ENCODE results near the gene TSPYL4.
A peak's percentile ranks its signal among the peaks of the same experiment; 100 is the strongest.
"Not testable (repeated sequence)": the region's sequence is repeated elsewhere in the genome, so short reads cannot be mapped to it uniquely, and the experiment has no call there.

Gene TSPYL4

DNA sequence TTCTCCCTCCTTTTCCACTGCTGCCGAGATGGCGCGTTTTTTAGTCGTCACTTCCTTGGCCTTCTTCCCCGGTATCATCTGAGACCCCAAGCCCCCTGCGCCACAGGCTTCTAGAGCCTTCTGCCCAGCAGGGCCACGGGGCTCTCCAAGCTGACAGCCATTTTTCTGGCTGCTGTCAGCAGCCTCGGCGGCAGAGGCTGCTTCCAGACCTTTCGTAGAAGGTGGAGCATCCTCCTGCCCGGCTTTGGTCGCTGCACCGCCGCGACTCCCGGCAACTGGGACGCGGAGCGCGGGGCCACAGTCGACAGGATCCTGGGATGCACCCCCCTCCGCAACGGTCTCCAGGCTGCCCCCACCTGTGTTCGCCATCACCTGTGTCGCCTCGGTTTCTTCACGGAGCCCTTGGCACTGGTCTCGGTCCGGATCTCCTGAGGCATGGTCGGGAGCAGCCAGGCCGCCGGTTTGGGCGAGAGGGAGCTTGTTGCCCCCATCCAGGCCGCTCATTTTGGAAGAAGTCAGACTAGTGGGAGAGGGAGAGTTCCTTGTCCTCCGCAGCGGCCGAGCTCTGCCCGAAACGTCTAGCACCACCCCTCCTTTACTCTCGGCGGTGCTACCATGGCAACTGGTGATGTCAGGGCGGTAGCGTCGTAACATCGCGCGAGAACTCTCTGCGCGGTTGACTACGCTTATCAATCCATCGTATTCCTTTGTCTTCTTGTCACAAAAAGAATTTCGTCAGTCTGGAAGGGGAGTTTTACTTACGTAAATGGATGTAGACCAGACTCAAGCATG lies at the start of gene TSPYL4:
TSPYL4 (minus strand) TSS at position 571 of the 792 bp plus-strand sequence; CDS start at position 504, 67 bp downstream.
- DNase-seq (ENCODE audit: low read depth): peak; percentile 93

DNA sequence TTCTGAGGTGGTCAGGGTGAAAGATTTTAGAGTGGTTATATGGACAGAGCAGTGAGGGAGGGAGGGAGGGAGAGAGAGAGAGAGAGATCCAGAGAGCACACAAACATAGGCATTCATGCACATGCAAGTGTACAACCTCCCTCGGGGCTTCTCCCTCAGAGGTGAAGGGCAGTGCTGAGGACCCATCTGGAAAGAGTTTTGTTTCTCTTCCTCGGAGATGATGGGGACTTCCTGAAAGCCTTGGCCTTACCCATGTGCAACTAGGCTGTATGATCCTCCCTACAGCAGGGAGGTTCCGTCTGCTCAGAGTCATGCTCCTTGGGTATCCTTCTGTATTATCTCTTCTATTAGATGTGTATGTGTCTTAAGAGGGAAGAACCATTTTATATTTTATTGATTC lies 47.2 kb upstream of the TSPYL4 start:
- DNase-seq (ENCODE audit: low read depth): no peak

- no peak for DNase-seq (ENCODE audit: low read depth)
These were observed 46.7 kb upstream of the TSPYL4 start for GRCh38 chr6:116300566-116300965.

DNA sequence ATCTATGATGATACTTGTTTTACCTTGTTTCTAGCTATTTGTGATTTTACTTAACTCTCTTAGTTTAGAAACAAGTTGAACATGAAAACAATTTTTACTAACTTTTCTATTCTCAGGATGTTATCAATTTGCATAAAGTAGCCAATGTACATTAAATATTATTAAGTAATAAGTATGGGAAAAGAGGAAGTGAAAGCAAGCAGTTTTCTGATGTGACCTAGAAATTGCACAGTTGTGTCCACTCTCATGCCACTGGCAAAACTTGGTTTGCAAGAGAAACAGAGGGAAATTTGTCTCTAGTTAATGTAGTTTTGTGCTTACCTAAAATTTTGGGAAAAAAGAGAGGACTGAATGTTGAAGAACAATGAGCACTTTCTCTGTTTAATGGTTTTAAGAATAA lies 45.1 kb upstream of the TSPYL4 start:
- DNase-seq (ENCODE audit: low read depth): no peak

DNA sequence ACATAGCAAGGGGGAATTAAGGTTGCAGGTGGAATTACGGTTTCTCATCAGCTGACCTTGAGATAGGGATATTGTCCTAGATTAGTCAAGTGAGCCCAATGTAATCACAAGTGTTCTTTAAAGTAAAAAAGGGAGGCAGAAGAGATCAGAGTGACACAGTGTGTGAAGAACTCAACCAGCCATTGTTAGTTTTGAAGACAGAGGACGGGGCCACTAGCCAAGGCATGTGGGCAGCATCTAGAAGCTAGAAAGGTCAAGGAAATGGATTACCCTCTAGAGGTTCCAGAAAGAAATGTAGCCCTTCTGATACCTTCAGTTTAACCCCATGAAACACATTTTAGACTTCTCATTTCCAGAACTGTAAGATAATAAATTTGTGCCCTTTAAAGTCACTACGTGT lies 44.4 kb upstream of the TSPYL4 start:
- no peak for DNase-seq (ENCODE audit: low read depth)

- DNase-seq (ENCODE audit: low read depth): no peak
These were observed 38.7 kb upstream of the TSPYL4 start for GRCh38 chr6:116292553-116292952.

DNA sequence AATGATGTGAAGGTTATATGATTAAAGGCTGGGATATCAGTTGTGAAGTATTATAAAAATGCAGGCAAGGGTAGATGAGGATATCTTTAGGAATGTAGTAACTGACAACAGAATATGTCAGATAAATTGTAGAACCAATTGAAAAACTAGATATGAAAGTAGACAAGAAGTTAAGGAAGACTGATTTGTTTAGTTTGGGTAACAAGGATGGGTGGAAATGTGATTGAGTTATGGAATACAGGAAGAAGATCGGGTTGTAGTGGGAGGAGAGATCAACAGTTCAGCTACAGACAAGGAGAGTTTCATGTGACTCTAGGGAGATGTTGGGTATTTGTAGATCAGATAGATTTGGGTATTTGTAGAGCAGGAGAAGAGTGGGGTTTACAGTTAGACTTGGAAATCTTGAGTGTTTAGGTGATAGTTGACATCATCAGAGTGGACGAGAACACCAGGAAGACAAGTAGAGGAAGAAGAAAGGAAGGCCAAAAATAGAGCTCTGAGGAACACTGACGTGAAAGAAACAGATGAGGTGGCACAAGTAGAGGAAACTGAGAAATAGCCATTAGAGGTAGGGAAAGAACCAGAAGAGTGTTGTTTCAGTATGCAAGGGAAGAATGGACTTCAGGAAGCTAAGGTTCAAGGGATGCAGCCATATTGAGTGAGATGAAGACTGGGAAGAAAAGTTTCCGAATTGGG lies 38.0 kb upstream of the TSPYL4 start:
- DNase-seq (ENCODE audit: low read depth): no peak

DNA sequence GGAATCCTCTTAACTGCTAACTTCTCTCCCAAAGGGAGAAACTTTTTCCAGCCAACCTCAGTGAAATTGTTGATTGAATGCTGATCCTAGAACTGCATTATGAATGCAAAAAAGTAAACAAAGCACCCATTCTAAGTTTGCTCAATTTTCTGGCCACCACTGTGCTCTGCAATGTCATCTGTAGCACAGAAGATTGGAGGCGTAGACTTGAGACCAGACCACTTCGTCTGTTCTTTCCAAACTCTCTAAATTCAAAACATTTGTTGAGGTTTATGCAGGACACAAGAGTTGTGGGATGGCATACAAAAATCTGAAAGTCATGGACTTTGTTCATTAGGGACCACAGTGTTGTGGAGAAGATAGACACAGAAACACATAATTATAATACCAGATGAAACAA lies 36.9 kb upstream of the TSPYL4 start:
- DNase-seq (ENCODE audit: low read depth): peak; percentile 10

DNA sequence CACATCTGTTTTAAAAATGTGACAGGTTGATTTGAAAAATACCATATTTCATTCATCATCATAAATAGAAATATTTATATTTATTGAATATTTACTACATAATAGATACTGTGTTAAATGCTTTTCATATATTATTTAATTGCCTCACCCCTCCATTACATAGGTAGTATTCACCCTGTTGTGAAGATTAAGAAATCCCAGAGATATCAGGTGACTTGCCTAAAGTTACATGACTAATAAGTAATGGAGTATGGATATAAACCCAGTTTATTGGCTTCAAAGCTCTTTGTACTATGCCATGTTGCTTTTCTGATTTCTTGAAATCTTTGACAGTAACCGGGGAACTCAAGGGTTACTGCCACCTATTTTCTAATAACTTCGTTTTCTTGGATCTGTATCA lies 36.0 kb upstream of the TSPYL4 start:
- DNase-seq (ENCODE audit: low read depth): no peak

DNA sequence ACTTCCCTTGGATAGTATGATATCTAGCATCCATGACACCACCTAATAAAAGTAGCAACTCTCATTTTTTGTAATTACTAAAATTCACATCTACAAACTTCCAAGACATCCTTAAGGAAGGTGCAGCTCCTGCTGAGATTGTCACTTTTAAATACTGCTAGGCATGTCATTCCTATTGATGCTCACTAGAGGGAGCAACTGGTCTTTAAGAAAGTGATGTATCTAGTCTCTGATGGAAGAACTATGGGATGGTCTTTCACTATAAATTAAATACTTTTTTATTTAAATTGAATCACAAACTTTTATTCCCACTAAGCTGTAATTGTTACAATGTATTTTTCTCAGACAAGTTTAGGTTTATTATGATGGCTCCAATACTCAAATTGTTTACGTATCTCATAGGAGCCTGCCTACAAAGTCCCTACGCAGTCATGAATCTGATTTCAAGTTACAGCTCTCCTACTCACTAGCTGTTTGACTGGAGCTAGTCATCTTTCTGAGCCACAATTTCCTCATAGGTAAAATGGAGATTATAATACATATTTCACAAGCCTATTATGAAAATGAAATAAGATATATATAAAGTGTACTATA lies 33.9 kb upstream of the TSPYL4 start:
- peak; percentile 47 for DNase-seq (ENCODE audit: low read depth)

- DNase-seq (ENCODE audit: low read depth): no peak
These were observed 33.0 kb upstream of the TSPYL4 start for GRCh38 chr6:116286773-116287358.

GRCh38 chr6:116284984-116285383 lies 31.1 kb upstream of the TSPYL4 start:
- not testable (repeated sequence) for DNase-seq (ENCODE audit: low read depth)

- DNase-seq (ENCODE audit: low read depth): no peak
These were observed 29.3 kb upstream of the TSPYL4 start for GRCh38 chr6:116283191-116283590.

- DNase-seq (ENCODE audit: low read depth): no peak
These were observed 28.8 kb upstream of the TSPYL4 start for GRCh38 chr6:116282698-116283097.

DNA sequence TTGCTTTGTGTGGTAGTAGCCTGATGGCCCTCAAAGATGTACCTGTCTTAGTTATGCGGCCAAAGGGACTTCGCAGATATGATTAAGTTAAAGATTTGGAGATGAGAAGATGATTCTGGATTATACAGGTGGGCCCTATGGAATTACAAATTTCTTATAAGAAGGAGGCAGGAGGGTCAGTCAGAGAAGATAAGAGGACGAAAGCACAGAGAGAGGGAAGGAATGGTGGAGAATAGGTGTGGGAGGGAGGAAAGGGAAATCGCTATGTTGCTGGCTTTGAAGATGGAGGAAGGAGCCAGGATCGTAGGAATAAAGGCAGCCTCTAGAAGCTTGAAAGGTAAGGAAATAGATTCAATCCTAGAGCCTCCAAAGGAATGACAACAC lies 27.1 kb upstream of the TSPYL4 start:
- DNase-seq (ENCODE audit: low read depth): no peak

DNA sequence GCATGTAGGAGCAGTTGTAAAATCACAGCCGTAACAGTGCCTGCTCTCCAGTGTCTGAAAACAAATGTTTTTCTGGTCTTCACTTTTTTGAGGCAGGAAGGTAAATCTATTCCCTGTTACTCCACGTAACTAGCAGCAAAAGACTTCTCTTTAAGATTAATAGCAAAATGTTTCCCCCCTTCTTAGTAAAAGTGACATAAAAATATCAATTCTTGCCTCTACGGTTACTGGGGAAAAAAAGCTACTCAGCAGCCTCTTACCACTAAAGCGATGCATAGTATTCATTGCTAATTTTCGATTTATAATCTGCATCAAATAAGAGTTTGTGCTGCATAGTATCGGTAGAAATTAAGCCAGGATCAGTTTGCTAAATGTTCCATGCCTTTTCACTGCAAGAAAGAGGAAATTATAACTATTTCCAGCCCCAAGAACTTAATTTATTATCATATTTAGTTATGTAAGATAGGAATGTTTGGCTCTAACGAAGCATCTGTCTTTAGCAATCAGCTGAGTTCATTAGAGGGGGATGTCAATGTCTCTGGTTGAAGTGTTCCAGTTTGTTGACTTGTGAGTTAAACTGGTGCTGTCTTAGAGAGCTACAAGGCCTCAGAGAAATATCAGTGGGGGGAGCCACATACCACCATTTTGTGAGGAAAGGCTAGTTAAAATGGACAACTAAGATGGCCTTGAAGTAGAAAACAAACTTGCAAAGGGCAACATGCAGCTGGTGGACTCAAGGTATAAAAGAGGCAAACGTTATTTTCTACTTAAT lies 26.5 kb upstream of the TSPYL4 start:
- no peak for DNase-seq (ENCODE audit: low read depth)

GRCh38 chr6:116279232-116280160 lies 25.6 kb upstream of the TSPYL4 start, which contains the start of gene TSPYL1:
TSPYL1 (minus strand) TSS chr6:116279930; CDS start chr6:116279830, 100 bp downstream.
- peak; percentile 97 for DNase-seq (ENCODE audit: low read depth)

- no peak for DNase-seq (ENCODE audit: low read depth)
These were observed 25.0 kb upstream of the TSPYL4 start for GRCh38 chr6:116278854-116279231.

DNA sequence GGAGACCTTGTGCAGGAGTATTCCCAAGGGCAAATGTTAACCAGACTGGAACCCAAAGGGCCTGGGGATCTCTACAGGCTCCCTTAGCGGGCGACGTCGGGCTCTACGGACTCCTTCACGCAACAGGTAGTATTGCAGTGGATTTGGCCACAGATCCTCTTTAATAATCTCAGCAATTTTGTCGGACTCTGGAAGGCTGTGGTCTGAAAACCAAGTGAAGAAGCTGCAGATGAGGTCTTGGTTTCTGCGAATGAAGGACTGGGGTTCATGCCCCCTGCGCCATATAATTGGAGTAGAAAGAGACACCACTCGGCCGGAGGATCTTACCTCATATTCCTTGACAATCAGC lies 24.6 kb upstream of the TSPYL4 start:
- no peak for DNase-seq (ENCODE audit: low read depth)

DNA sequence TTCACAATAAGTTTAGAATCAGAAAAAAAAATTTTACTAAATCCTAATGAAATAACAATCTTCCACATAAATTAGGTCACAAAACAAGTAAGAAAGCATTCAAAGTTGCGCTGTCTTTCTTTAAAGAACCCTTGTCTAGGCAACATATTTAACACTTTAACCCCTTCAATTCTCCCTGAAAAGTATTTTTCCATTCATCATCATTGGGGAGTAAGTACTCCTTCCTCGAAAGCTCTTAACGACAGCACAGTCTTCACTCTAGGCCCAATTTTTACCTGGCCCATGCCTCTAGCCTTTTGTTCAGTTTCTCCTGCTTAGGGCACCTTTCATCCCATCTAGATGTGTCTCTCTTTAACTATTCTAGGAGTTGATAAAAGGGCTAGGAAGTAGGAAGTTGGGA lies 23.2 kb upstream of the TSPYL4 start:
- no peak for DNase-seq (ENCODE audit: low read depth)

- DNase-seq (ENCODE audit: low read depth): no peak
These were observed 17.4 kb upstream of the TSPYL4 start for GRCh38 chr6:116271149-116271708.
